OCI-M1 (cell line): Measurements from ENCODE around the gene FN1.
"Not testable (repeated sequence)": the region's sequence is repeated elsewhere in the genome, so short reads cannot be mapped to it uniquely, and the experiment has no call there.

Experiments used
- DNase-seq: peaks from one replicate; lab custom pipeline; 2025; lab: John Stamatoyannopoulos, UW

FN1 gene

GRCh38 chr2:215422676-215423075 lies 13.2 kb downstream of the FN1 start:
- no peak for DNase-seq

- peak; percentile 44 for DNase-seq
These were observed 13.9 kb downstream of the FN1 start for GRCh38 chr2:215421859-215422461.

DNA sequence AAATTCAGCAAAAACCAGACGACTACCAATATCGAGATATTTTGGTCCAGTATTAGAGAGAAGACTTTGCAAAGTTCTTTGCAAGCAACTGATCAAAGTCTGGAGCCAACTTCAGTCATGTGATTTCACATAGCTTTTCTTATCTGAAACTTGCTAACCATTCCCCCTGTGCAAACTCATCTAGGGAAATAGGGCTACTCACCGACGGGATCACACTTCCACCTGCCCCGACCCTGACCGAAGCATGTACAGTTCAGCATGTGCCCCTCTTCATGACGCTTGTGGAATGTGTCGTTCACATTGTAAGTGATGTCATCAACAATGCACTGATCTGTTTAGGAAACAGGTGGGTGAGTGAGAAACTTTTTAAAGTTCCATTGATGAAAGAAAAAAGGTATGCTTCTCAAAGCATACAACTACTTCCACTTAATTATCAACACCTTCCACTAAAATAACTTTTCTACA lies 15.4 kb downstream of the FN1 start:
- no peak for DNase-seq

DNA sequence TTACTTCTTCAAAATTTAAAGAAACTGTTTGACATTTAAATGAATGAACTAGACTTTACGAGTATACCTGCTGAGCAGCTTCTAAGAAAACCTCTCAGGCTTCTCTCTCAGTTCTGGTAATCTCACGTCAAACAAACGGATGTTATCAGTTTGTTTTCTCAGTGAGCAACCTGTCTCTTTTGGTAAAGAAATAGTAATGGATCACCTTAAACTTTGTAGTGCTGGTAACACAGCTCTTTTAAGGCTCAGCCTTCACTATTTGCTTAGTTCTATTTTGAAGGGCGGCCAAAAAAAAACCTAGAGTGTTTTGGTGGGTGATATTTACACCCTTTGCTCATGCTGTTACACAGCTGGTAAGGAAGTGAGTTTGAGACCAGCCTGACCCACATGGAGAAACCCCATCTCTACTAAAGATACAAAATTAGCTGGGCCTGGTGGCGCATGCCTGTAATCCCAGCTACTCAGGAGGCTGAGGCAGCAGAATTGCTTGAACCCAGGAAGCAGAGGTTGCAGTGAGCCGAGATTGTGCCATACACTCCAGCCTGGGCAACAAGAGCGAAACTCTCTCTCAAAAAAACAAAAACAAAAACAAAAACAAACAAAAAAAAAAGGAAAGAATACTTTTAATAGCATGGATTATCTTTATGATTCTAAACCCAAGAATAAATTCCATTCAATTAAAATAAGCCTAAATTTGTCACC lies 15.9 kb downstream of the FN1 start:
- no peak for DNase-seq

DNA sequence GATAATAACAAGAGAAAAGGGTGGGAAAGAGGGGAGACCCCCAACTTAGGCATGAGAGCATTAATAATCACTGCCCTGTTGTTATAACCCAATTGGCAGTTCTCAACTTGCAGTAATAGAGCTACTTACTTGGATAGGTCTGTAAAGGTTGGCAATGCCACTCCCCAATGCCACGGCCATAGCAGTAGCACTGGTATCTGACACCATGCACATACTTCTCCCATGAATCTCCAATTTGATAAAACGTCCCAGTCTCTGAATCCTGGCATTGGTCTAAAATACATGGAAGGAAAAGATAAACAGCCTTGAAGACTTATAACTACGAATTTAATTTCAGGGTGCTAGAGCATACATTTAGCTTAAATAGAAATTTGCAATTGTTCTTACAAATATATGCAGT lies 16.8 kb downstream of the FN1 start:
- no peak for DNase-seq

DNA sequence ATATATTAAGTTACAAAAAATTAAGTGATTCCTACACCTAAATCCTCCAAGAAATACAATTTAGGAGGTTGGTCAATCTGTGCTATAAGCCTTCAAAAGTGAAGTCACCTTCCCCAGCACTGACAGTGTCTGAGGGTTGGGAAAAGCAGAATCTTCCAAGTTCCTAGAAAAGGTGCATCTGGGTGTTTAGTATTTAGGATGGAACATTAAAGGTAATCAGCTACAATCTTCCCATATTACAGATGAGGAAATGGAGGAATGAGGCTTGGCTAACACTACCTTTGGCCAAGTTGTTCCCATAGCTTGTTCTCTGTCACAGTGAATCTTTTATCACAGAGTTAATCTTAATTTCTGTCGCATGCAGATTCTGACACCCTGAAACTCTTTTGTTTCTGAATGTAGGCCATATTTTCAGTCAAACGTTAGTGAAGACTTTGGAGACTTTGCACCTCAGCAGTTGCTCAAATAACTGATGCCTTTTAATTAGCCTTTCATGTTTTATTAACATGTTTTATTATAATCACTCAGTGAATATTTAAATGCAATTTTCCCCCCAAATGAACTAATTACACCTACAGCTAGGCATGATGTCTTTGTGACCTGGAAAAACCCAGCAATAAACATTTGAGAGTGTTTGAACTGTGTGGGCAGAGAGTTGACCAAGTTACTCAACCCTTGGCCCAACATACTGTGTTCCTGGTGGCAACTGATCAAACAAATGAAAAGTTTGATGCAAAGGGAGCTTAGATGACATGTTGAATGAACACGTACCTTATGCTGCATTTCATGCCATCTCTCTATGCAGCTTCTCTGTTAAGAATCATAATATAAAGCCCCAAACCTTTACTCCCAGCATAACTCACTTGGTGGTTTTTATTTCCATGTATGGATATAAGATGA lies 17.6 kb downstream of the FN1 start:
- no peak for DNase-seq

DNA sequence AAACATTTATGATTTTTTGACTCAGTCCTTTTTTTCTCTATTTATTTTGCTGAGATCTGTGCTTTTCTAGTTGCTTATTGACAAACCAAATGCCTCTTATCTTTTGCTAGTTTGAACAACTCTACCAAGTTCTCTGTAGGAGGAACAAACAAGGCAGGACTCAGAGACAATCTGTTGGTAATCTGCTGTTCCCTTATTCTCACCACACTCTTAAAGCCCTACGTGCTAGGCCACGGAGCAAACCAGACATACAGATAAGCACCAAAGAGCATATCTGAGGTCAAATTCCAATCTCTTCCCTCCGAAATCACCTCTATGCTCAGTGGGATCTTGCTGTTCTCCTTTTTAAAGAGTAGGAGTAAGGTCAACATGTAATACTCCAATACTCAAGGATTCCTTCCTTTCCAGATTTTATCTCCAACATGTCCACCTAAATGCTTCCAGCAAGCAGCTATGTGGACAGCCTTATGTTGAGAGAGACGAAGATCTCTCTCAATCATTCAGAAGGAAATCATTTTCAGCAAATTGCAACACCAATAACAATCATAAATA lies 18.4 kb downstream of the FN1 start:
- peak; percentile 59 for DNase-seq

DNA sequence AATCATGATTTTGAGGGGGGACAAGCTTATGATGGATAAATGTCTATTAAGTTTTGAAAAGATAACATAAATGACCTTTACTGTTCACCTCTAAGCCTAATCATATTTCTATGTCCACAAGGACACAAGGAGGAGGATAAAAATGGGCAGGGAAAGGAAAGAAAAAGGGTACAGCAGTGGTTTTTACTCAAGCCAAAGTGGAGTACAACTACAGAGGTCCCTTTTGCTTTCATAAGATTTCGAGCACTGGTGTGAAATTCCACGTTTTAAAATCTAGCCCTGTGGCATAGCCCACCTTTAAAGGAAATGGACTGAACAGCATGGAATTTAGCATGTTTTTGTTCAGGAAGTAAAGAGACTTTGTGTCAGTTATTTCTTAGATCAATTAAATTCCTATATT lies 19.2 kb downstream of the FN1 start:
- no peak for DNase-seq

DNA sequence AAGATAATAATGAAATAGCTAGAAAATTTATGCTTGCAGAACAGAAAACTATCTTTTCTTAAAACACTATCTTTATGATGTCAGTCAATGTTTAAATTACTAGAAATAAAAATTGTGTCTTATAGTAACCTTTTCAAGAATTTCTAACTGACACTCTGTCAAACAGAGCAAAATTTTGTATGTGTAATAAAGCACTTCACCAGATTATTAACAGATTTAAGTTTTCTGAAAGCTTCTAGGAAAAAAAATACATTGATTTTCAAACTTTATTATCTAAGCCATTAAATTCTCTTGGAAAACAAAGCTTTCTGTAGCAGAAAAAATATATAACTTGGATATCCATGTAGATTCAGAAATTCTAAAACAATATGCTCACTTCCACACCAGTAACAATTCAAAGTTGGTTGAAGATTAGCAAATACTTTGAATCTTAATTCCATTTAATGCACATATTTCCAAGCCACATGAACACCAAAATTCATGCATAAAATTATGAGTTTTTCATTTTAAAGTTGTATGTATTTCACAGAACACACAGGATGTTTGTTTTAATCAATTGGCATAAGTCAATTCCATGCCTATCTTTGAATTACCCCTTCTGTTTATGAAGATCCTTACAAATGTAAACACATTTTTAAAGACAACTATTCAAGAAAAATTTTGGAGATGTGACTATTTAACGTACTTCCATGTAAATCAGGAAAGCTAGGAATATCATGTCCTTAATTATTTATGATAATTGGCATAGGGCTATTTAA lies 19.9 kb downstream of the FN1 start:
- DNase-seq, result no peak

- no peak for DNase-seq
These were observed 20.6 kb downstream of the FN1 start for GRCh38 chr2:215415218-215415617.

DNA sequence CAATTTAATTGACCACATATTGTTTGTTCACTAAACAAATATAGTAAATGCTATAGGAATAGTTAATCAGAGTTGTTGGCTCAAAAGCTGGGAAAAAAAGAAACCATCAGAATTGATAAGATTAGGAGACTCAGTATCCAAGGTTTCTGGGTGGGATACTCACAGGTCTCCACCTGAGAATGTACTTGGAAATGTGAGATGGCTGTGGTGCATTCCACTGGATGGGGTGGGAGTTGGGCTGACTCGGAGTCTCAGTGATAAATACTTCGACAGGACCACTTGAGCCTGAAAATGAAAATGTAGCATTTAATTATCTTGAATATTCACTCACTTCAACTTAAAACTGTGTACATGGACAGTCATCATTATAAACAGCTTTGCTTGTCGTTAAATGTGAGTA lies 21.2 kb downstream of the FN1 start:
- DNase-seq, result no peak

GRCh38 chr2:215413974-215414373 lies 21.9 kb downstream of the FN1 start:
- no peak for DNase-seq

DNA sequence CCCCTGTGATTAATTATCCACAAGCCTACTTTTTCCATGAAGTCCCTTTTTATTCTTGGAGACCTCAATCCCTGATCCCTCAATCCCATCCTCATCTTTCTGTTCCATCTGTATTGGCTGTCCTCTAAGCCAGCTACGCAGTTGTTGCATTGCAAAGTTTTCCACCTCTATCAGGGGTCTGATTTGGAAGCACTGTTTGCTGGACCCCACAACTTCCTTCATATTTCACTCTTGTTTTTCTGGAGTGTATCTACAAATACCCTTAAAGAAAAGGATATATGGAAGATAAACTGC lies 22.4 kb downstream of the FN1 start:
- DNase-seq, result no peak

DNA sequence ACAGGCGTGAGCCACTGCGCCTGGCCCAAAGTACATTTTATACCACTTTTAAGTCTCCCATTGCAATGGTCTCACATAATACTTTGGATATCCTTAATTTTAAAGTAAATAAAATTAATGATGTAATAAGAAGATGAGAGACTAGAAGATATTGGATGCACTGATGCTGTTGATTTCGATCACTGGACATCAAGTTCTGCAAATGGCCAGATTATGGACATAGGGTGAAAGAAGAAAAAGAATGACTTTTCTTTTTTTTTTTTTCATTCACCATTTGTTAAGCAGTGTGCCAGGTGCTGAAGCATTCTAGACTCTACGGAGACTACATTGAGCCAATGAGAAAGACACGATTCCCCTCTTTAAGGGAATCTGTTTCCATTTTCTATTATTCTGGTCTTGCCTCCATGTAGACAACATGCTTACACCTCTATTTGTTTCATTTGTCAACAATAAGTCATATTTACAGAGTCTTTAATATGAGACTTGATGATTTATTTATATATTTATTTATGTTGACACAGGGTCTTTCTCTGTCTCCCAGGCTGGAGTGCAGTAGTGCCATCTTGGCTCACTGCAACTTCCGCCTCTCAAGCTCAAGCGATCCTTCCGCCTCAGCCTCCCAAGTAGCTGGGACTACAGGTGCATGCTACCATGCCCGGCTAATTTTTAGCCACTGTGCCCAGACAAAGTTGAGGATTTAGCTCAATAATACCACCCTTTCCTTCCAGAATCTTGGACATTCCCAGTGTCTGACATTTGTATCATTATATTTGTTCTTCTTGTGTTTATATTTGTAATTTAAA lies 23.7 kb downstream of the FN1 start:
- no peak for DNase-seq

- DNase-seq, result no peak
These were observed 25.0 kb downstream of the FN1 start for GRCh38 chr2:215410932-215411285.

- DNase-seq, result not testable (repeated sequence)
These were observed 25.5 kb downstream of the FN1 start for GRCh38 chr2:215410181-215410931.

GRCh38 chr2:215409331-215410127 lies 26.3 kb downstream of the FN1 start:
- no peak for DNase-seq

DNA sequence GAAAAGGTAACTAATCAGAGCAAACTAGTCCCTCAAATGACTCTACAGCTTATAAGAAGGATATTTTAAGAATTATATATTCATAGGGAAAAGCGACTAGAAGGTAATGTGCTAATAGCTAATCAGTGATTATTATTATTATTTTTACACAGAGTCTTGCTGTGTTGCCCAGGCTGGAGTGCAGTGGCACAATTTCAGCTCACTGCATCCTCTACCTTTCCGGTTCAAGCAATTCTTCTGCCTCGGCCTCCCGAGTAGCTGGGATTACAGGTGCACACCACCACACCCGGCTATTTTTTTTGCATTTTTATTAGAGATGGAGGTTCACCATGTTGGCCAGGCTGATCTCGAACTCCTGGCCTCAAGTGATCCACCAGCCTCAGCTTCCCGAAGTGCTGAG lies 27.4 kb downstream of the FN1 start:
- not testable (repeated sequence) for DNase-seq

- DNase-seq, result no peak
These were observed 28.1 kb downstream of the FN1 start for GRCh38 chr2:215407590-215408264.
